H1 (cell line): ENCODE measurements around the gene NOSIP. TPM values are rescaled to one million over a fixed set of nuclear protein-coding genes. Genes with fewer than 3 reads are reported as not detected.

Experiments used
- ATF2 ChIP-seq: IDR thresholded peaks from 2 replicates; pipeline ENCODE4 v1.6.1; 2012; ENCODE audit warnings: low read length, inconsistent platforms
- polyA plus RNA-seq, 7 experiments: library from polyadenylated mRNA; depleted of rRNA in 3 of 7; stranded (reverse) in 5 of 7; unstranded in 2 of 7; fragments of >200 nt in 5 of 7; fragments of 200-250 nt in 2 of 7; gene quantifications; 1 replicate in 5 of 7; 2 replicates in 1 of 7; 4 replicates in 1 of 7; pipeline versions ENCODE4 v1.2.1 to v1.2.3, GENCODE V29; 2011 to 2013; ENCODE audit warnings: missing spikeins in 2 of 7, mixed read lengths in 2 of 7
- total RNA-seq: library from RNA; stranded (reverse); fragmentation: NEBNext Ultra II Directional; extraction: Animal tissue kit (Norgen Biotek cat#: 25700); gene quantifications from 2 replicates; pipeline ENCODE4 v1.2.1, GENCODE V29; 2021

The NOSIP gene
- total and polyA plus RNA-seq, 2 of the 8 experiments (the other 6 are each of a cell fraction or from before 2014, with no cell fraction given): 85.1 to 192 TPM

GRCh38 chr19:49590971-49591730, 10.8 kb upstream of the NOSIP start, which contains the start of gene PRR12 (continued):
- TF ChIP-seq ATF2: no peak
